ENCODE data around the gene WDPCP.

GRCh38 chr2:63425079-63425416, 163.2 kb downstream of the WDPCP start:
- peak; percentile 34 for TF ChIP-seq CTCF (IDR thresholded peaks at IDR 0.05)
- no peak for TF ChIP-seq ZFX (IDR thresholded peaks at IDR 0.05; ENCODE audit: borderline replicate concordance)

Measured in 22Rv1 (cell line).